ENCODE data around the gene SP7.
"Not testable (repeated sequence)": the region's sequence is repeated elsewhere in the genome, so short reads cannot be mapped to it uniquely, and the experiment has no call there.

SP7 gene

DNA sequence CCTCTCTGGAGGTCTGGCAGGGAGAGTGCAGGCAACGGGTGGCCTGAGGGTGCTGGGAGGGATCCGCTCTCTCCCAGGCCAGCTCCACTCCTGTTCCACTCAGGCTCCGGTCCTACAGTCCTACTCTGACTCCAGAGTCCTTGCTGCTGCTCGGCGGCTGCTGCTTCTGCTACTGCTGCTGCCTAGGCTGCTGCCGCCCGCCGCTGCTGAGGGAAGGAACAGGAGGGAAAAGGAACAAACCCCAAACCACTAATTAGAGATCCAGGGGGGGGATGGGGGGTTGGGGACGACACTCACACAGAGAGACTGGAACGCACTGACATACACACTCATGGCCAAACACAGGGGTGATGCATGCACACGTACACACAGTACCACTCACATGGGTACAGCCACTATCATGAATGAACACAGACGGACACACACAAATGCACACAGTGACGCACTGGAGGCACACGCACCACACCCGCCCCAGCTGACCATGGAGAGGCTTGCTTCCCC is at the start of gene SP7:
Gene SP7, minus strand, starts transcription at position 174 of the 501 bp plus-strand sequence. CDS start 708 bp downstream, outside the sequence.
- no peak for DNase-seq (ENCODE audit: low read depth)

DNA sequence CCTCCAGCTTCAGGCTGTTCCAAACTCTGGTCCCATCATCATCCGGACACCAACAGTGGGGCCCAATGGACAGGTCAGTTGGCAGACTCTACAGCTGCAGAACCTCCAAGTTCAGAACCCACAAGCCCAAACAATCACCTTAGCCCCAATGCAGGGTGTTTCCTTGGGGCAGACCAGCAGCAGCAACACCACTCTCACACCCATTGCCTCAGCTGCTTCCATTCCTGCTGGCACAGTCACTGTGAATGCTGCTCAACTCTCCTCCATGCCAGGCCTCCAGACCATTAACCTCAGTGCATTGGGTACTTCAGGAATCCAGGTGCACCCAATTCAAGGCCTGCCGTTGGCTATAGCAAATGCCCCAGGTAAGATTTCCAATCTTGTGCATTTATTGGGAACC is 47.1 kb upstream of the SP7 start:
- DNase-seq (ENCODE audit: low read depth): no peak

DNA sequence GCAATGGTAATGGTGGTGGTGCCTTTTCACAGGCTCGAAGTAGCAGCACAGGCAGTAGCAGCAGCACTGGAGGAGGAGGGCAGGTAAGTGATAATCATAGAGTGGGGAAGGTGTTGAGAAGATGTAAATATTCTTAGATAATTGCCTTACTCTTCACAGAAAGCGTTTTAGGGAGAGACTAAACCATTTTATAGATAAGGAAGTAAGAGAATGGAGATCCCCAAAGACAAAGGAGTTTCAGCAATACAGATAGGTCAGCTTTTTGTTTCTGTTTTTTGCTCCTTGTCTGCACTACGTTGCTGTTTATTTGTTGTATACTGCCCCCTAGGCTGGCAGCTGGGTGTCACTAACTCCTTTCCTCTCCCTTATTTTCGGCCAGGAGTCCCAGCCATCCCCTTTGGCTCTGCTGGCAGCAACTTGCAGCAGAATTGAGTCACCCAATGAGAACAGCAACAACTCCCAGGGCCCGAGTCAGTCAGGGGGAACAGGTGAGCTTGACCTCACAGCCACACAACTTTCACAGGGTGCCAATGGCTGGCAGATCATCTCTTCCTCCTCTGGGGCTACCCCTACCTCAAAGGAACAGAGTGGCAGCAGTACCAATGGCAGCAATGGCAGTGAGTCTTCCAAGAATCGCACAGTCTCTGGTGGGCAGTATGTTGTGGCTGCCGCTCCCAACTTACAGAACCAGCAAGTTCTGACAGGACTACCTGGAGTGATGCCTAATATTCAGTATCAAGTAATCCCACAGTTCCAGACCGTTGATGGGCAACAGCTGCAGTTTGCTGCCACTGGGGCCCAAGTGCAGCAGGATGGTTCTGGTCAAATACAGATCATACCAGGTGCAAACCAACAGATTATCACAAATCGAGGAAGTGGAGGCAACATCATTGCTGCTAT is 45.8 kb upstream of the SP7 start:
- no peak for DNase-seq (ENCODE audit: low read depth)

DNA sequence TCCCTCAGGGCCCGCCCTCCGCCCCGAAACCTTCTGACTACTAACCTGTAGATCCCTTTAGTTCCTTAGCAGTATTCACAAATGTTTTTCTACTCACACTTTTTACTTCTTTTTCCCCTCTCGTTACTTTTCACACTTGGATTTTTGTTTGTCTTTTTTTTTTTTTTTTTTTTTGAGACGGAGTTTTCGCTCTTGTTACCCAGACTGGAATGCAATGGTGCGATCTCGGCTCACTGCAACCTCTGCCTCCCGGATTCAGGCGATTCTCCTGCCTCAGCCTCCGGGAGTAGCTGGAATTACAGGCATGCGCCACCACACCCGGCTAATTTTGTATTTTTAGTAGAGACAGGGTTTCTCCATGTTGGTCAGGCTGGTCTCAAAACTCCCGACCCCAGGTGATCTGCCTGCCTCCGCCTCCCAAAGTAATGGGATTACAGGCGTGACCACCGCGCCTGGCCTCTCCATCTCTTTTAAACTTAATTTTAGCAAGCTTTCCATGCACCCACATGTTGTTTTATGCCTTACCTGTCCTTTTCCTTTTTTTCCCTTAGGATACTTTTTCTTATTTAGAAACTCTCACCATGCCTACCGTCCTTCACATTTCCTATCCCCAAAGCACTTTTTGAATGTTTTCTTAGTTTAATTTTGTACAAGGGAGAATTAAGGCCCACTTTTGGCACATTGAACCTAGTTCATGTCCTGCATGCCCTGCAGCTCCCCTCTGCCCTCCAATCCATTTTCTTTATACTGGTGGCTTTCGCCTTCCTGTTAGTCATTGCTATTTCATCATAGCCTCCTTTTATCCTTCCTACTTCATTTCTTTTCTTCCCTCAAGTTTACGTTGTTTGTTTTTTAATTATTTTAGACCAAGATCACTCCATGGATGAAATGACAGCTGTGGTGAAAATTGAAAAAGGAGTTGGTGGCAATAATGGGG is 44.9 kb upstream of the SP7 start:
- DNase-seq (ENCODE audit: low read depth): no peak

DNA sequence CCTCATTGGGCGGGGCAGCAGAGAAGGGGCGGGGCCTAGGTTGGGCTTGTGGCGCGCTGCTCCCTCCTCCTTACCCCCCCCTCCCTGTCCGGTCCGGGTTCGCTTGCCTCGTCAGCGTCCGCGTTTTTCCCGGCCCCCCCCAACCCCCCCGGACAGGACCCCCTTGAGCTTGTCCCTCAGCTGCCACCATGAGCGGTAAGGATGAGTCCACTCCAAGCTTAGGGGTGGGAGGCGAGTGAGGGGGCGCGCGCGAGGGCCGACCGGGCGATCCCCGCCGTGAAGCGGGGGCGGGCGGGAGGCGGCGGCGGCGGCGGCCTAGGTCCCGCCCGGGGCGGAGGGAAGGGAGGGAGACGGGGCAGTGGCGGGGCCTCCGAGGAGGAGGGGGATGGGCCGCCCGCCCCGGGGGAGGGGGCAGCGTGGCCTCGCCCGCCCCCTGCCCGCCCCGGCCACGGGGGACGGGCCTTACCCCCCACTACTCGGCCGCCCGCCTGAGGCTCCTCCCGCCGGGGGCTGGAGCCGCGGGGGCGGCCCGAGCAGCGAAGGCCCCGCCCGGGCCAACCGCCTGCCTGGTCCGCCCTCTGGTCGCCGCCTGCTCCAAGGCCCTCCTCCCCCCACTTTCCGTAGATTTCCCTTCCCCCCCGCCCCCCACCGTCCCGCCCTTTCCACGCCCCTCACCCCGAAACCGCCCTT is 44.1 kb upstream of the SP7 start, which contains the start of gene SP1:
Gene SP1, plus strand, starts transcription at position 73 of the 690 bp plus-strand sequence. Its CDS starts 116 bp downstream, at position 189.
- DNase-seq (ENCODE audit: low read depth): peak; percentile 92

DNA sequence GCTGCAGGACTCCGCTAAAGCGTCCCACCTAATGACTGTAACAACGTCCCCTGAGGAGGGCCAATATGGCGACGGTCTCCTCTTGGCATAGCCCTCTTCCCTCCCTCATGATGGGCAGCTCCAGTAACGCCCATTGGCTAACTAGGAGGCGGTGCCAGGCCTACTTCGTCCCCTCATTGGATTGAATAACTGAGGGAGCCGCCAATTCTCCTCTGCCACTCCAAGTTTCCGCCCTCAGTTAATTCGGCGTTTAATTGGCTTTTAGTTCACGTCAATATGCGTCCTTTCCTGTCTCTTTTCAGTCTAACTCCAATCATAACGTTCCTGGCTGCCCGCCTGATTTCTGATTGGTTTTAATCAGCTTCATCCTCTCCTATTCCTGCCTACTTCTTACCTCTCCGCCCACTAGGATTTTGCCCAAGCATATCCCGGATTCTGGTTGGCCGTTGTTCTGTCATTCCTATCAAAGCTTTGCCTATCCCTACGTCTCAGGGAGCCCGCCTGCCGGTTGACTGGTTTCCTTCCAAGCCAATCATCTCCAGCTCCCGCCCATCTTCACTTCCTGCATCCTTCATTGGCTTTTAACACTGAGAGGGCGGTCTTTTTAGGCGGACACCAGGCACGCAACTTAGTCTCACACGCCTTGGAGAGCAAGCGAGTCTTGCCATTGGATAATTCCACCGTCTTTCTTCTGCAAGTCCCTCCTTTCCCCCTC is 43.4 kb upstream of the SP7 start:
- peak; percentile 100 for DNase-seq (ENCODE audit: low read depth)

DNA sequence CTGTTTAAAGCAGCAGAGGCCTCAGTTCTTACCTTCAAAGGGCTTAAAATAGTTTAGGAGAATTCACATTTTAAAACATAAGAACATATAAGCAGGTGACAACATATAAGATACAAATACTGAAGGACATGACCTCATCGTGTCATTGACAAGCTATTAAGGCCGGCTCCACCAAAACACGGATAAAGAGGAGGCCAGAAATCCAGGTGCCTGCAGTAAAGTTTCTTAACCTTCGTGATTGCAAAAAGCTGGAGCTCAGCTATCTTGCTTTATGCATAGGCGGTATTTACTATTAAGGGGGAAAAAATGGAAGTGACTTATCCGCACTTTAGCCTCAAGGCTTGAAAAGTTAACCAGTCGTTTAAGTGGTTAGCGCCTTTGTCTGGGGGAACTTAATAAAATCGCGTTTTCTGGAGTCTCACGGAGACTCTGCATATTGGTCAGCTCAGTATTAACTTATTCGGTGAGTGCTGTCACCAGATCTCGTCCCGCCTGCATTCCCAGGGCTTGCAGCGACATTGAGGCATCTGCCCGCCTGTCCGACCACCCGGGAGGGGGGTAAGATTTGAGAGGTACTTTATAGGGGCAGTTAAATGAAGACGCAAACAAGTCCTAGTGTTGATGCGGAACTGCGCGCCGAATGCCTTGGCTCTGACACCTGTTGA is 42.7 kb upstream of the SP7 start:
- no peak for DNase-seq (ENCODE audit: low read depth)

DNA sequence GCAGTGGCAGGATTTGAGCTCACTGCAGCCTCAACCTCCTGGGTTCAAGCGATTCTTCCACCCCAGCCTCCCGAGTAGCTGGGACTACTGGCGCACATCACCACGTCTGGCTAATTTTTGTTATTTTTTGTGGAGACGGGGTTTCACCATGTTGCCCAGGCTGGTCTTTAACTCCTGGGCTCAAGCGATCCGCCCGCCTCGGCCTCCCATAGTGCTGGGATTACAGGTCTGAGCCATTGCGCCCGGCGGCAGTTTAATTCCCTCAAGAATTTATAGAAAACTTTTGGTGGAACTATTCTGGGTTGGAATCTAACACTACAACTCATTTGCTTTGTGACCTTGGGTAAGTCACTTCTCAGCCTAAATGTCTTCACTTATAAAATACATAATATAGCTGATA is 42.1 kb upstream of the SP7 start:
- no peak for DNase-seq (ENCODE audit: low read depth)

DNA sequence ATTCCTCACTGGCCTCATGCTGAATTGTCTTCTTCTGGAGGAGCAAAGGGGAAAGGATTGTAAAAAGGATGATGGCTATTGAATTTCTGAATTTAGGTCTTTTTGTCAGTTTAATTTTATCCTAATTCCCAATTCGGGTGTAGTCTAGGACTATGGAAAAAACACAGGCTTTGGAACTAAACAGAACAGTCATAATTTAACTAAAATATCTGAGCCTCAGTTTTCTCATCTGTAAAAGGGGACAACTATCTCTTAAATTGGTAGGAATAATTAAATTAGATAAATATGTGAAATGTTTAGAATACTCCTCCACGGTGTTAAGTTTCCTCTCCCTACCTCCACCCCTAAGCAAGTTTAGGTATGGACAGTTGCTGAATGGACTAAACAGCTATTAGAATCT is 40.6 kb upstream of the SP7 start:
- no peak for DNase-seq (ENCODE audit: low read depth)

DNA sequence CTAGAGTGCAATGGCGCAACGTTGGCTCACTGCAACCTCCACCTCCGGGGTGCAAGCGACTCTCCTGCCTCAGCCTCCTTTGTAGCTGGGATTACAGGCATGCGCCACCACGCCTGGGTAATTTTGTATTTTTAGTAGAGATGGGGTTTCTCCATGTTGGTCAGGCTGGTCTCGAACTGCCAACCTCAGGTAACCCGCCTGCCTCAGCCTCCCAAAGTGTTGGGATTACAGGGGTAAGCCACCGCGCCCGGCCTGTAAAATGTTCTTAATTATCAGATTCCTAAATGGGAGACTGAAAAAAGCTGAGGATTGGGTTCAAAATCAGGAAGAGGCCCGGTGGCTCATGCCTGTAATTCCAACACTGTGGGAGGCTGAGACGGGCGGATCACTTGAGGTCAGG is 38.1 kb upstream of the SP7 start:
- DNase-seq (ENCODE audit: low read depth): not testable (repeated sequence)

DNA sequence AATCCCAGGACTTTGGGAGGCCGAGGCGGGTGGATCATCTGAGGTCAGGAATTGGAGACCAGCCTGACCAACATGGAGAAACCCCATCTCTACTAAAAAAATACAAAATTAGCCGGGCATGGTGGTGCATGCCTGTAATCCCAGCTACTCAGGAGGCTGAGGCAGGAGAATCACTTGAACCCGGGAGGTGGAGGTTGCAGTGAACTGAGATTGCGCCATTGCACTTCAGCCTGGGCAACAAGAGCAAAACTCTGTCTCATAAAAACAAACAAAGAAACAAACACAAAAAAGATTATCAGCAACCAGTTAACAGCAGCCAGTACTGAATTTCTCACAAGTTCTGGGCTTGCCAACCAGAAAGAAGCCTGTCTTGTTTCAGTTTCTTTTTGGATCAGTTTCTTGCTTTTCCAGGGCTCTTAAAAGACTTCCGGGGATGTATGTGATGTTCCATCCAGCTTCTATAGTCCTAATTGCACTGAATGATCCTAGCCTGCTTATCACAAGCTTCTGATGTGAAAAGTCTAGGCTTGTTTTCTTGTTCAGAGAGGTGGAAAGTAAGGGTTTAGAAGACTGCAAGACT is 37.5 kb upstream of the SP7 start:
- DNase-seq (ENCODE audit: low read depth): not testable (repeated sequence)

DNA sequence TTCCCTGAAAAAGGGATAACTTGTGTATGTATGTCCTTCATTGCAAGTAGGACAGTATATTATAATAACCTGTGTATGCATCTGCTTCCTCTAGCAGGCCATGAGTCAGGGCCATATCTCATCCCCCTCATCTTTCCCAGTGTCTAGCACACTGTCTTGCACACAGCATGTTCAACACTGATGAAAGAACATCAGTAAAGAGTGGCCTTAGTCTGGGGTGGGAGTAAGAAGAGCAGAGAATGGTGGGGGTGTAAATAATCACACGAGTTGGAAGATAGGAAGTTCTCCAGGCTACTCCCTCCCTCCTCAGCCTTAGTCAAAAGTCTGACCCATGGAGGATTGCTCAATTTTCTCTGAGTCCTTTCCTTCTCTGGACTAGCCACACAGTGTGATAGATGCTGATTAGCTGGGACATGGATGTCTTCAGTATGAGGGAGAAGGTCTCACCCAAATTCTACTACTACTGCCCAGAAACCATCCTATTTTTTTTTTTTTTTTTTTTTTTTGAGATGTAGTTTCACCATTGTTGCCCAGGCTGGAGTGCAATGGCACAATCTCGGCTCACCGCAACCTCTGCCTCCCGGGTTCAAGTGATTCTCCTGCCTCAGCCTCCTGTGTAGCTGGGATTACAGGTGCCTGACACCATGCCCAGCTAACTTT is 29.2 kb upstream of the SP7 start:
- no peak for DNase-seq (ENCODE audit: low read depth)

DNA sequence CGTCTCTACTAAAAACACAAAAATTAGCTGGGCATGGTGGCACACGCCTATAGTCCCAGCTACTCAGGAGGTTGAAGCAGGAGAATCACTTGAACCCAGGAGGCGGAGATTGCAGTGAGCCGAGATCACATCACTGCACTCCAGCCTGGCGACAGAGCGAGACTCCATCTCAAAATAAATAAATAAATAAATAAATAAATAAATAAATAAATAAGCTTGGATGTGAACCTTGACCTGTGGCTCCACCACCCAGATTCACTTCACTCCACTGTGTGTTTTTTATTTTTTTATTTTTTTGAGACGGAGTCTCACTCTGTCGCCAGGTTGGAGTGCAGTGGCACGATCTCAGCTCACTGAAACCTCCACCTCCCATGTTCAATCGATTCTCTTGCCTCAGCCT is 25.5 kb upstream of the SP7 start:
- DNase-seq (ENCODE audit: low read depth): not testable (repeated sequence)

DNA sequence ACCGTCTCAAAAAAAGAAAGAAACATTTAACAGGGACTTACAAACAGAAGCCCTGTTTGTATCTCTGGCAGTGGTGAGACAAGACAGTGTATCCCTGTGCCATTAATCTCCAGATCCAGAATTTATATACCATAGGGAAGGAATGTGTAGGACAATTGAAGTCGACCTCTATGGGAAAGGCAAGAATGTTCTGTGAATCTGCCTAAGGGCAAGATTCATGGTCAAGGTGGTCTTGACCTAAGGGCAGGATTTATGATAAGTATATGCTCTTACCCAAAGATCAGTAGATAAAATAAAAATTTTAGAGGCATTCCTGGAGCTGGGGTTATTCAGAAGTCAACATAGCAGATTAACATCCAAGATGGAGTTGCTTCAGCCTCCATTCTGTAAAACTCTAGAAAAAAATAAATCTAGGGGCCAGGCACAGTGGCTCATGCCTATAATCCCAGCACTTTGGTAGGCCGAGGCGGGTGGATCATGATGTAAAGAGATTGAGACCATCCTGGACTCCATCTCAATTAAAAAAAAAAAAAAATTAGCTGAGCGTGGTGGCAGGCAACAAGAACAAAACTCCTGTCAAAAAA is 22.8 kb upstream of the SP7 start:
- no peak for DNase-seq (ENCODE audit: low read depth)

DNA sequence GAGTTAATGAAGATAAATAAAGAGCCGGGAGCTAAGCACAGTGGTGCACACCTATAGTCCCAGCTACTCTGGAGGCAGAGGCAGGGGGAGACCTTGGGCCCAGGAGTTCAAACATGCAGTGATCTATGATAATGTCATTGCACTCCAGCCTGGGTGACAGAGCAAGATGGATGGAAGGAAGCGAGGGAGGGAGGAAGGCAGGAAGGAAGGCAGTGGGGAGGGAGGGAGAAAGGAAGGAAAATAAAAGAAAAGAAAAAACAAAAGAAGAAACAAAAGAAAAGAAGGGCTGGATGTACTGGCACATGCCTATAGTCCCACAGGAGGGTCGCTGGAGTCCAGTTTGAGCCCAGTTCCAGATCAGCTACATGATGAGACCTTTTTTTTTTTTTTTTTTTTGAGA is 19.0 kb upstream of the SP7 start:
- DNase-seq (ENCODE audit: low read depth): no peak

DNA sequence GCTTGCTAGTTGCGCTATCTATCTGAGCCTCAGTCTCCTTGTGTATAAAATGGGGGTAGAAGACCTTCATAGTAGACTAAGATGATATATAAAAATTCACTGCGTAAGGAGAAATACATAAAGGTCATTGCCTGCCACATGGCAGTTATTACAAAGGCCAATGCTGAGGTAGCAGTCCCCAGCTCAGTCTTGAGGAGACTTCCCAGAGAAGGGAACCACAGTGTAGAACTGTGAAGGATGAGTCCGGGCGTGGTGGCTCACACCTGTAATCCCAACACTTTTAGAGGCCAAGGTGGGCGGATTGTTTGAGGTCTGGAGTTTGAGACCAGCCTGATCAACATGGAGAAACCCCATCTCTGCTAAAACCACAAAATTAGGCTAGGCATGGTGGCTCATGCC is 17.1 kb upstream of the SP7 start:
- DNase-seq (ENCODE audit: low read depth): no peak

DNA sequence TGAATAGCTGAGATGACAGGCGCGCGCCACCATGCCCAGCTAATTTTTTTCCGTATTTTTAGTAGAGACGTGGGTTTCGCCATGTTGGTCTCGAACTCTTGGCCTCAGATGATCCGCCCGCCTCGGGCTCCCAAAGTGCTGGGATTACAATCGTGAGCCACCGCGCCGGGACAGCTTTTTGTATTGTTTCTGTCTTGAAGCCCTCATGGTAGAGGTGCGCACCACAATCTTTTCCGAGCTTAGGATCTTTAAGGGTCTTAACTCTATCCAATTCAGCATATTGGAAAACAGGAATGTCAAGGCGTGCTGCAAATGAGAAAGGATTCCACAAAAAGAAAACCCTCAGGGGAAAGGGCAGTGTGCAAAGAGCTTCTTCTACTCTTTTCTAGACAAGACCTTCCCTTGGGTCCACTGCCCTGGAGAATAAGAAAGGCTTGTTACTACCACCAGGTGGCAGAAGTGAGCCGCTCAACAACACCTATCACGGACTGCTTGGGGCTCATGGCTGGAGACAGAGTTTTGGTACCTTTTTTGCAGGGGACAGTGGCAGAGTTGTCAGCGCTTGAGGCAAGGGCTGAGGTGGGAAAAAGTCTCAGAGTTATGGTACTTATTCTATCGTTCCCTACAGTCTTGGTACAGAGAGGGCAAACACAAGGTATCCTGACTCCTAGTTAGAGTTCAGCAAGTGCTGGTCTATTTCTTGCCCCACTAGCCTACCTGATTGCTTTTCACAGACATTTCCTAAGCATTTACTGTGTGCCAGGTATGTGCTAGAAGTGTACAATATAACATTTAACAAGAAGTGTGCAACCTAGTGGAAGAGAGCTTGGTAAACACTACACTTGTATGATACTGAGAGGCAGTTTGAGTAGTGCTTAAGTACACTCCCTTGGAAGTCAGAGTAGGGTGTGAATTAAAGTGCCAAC is 16.4 kb upstream of the SP7 start:
- DNase-seq (ENCODE audit: low read depth): peak; percentile 66

DNA sequence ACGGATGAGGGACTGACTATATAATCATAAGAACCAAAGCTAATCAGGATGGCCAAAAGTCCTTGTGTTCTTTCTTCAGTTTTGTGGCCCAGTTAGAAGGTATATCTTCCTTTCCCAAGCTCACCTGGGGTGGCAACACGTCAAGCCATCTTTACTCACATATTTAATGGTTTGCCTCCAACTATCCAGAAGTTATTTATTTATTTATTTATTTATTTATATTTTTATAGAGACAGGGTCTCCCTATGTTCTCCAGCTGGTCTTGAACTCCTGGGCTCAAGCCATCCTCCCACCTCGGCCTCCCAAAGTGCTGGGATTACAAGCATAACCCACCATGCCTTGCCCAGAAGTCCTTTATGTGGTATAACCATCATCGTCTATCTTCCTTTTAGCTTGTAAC is 11.8 kb upstream of the SP7 start:
- DNase-seq (ENCODE audit: low read depth): no peak
